Measurements from ENCODE around the gene SULT1E1.
A peak's percentile ranks its signal among the peaks of the same experiment; 100 is the strongest.

The SULT1E1 gene

DNA sequence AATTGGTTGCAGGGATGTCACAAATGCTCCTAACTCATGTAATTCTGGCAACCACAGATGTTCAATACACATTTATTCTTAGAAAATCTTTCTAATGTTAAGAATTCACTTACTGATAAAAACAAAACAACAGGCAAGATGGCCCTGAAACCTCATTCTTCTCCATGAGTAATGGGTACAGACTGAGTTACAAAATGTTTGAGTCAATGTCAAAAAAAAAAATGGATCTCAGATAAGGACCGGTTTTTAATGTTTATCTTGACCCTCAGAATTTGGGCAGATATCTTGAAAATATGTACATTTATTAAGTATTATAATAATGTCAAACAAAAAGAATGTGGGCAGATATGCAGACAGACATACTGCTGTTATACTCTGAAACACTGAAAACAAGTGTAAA is 1.8 kb upstream of the SULT1E1 start:
- Histone ChIP-seq H3K36me3 (ENCODE audit: control insufficient read depth in 4 of 4, insufficient read depth in 4 of 4, low read length in 3 of 4) (no peaks in the 10 kb centered on the region), H3K4me3 (ENCODE audit: control insufficient read depth in 1 of 7, extremely low read depth in 1 of 7, insufficient read depth in 4 of 7, low read depth in 2 of 7, low read length in 6 of 7) (no peak overlapping the region), H3K9me3 (ENCODE audit: control extremely low read depth in 1 of 5, control insufficient read depth in 4 of 5, insufficient read depth in 2 of 5, low read depth in 1 of 5, low read length in 4 of 5) (no peaks in the 10 kb centered on the region), H3K27me3 (replicated peaks in 2 of 5; ENCODE audit: control insufficient read depth in 4 of 5, insufficient read depth in 5 of 5, low read length in 4 of 5) (no peaks in the 10 kb centered on the region), H3K27ac (ENCODE audit: insufficient read depth in 1 of 2, low read depth in 1 of 2, low read length in 2 of 2, poor library complexity in 1 of 2, severe bottlenecking in 2 of 2) (no peak overlapping the region), H3K4me1 (ENCODE audit: control extremely low read depth in 1 of 4, control insufficient read depth in 4 of 4, insufficient read depth in 4 of 4, low read length in 3 of 4) (no peaks in the 10 kb centered on the region)
- CTCF ChIA-PET = no interaction called here
- WGBS (ENCODE audit: insufficient coverage) = no CpG with 5 or more reads among the region's 1 CpG
- no peak for DNase-seq
- POLR2A ChIA-PET = no interaction called here

DNA sequence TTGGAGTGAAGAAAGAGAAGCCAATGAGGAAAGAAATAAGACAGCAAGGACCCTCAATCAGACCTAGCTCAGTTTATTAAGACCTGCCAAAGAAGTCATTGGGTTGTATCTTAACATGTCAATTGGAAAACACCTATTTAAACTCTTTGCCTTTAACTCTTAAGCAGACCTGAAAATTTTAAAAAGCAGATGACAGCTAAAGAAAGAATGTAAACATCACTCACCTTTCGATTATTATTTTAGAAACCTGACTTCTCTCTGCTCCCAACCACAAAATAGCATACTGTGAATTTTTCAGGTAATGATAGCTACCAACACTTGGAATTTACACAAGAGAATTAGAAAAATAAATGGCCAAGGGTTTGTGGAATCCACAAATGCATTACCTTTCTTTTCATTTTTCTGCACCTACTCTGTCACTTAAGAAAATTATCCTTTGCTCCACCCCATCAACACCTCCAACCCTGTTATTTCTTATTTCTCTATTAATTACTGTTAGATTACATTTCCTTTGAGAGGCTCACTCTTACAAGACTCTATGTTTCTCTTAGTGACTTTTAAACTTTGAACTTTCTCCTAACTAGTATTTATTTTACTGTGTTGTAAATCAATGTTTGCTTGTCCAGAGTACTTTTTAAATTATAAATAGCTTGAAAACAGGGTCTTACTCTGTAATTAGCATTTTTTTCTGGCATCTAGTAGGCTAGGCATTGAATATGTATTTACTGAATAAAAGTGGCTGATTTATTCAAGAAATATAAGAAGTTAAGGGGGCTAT is 765 bp upstream of the SULT1E1 start:
- ChIA-PET POLR2A (no interaction called here), CTCF (interaction anchor here (1.1 to 1.3 kb wide), 2 partner anchors 20 to 38 kb away, joined by 3 read pairs; no protein-coding TSS in a partner anchor)
- WGBS (ENCODE audit: insufficient coverage) = 100% methylated on average over 1 of the region's 1 CpG
- Histone ChIP-seq H3K9me3 (ENCODE audit: control extremely low read depth in 1 of 5, control insufficient read depth in 4 of 5, insufficient read depth in 2 of 5, low read depth in 1 of 5, low read length in 4 of 5) (no peaks in the 10 kb centered on the region), H3K4me1 (ENCODE audit: control extremely low read depth in 1 of 4, control insufficient read depth in 4 of 4, insufficient read depth in 4 of 4, low read length in 3 of 4) (no peaks in the 10 kb centered on the region), H3K4me3 (ENCODE audit: control insufficient read depth in 1 of 7, extremely low read depth in 1 of 7, insufficient read depth in 4 of 7, low read depth in 2 of 7, low read length in 6 of 7) (no peak overlapping the region), H3K27ac (ENCODE audit: insufficient read depth in 1 of 2, low read depth in 1 of 2, low read length in 2 of 2, poor library complexity in 1 of 2, severe bottlenecking in 2 of 2) (no peak overlapping the region), H3K27me3 (replicated peaks in 2 of 5; ENCODE audit: control insufficient read depth in 4 of 5, insufficient read depth in 5 of 5, low read length in 4 of 5) (no peaks in the 10 kb centered on the region), H3K36me3 (ENCODE audit: control insufficient read depth in 4 of 4, insufficient read depth in 4 of 4, low read length in 3 of 4) (no peaks in the 10 kb centered on the region)
- DNase-seq = no peak

GRCh38 chr4:69859140-69859685 is 732 bp downstream of the SULT1E1 start:
- H3K36me3 ChIP-seq (ENCODE audit: control insufficient read depth in 4 of 4, insufficient read depth in 4 of 4, low read length in 3 of 4) = no peaks in the 10 kb centered on the region
- H3K27ac ChIP-seq (ENCODE audit: insufficient read depth in 1 of 2, low read depth in 1 of 2, low read length in 2 of 2, poor library complexity in 1 of 2, severe bottlenecking in 2 of 2) = no peak overlapping the region
- no peaks in the 10 kb centered on the region for H3K4me1 ChIP-seq (ENCODE audit: control extremely low read depth in 1 of 4, control insufficient read depth in 4 of 4, insufficient read depth in 4 of 4, low read length in 3 of 4)
- H3K4me3 ChIP-seq (ENCODE audit: control insufficient read depth in 1 of 7, extremely low read depth in 1 of 7, insufficient read depth in 4 of 7, low read depth in 2 of 7, low read length in 6 of 7) = no peak overlapping the region
- no peak for DNase-seq
- no CpG with 5 or more reads among the region's 1 CpG for WGBS (ENCODE audit: insufficient coverage)
- ChIA-PET CTCF (interaction anchor here (1.1 kb wide), 1 partner anchor 36 kb away, joined by 3 read pairs; no protein-coding TSS in a partner anchor), POLR2A (no interaction called here)
- no peaks in the 10 kb centered on the region for H3K27me3 ChIP-seq (replicated peaks in 2 of 5; ENCODE audit: control insufficient read depth in 4 of 5, insufficient read depth in 5 of 5, low read length in 4 of 5)
- H3K9me3 ChIP-seq (ENCODE audit: control extremely low read depth in 1 of 5, control insufficient read depth in 4 of 5, insufficient read depth in 2 of 5, low read depth in 1 of 5, low read length in 4 of 5) = no peaks in the 10 kb centered on the region

GRCh38 chr4:69858690-69859089 is 1.3 kb downstream of the SULT1E1 start:
- DNase-seq = peak; percentile 8 to 54 (median 40)
- H3K27me3 ChIP-seq (replicated peaks in 2 of 5; ENCODE audit: control insufficient read depth in 4 of 5, insufficient read depth in 5 of 5, low read length in 4 of 5) = no peaks in the 10 kb centered on the region
- CTCF ChIA-PET = no interaction called here
- H3K27ac ChIP-seq (ENCODE audit: insufficient read depth in 1 of 2, low read depth in 1 of 2, low read length in 2 of 2, poor library complexity in 1 of 2, severe bottlenecking in 2 of 2) = no peak overlapping the region
- H3K36me3 ChIP-seq (ENCODE audit: control insufficient read depth in 4 of 4, insufficient read depth in 4 of 4, low read length in 3 of 4) = no peaks in the 10 kb centered on the region
- POLR2A ChIA-PET = no interaction called here
- WGBS (ENCODE audit: insufficient coverage) = 0% methylated on average over 1 of the region's 1 CpG
- no peaks in the 10 kb centered on the region for H3K4me1 ChIP-seq (ENCODE audit: control extremely low read depth in 1 of 4, control insufficient read depth in 4 of 4, insufficient read depth in 4 of 4, low read length in 3 of 4)
- H3K4me3 ChIP-seq (ENCODE audit: control insufficient read depth in 1 of 7, extremely low read depth in 1 of 7, insufficient read depth in 4 of 7, low read depth in 2 of 7, low read length in 6 of 7) = no peak overlapping the region
- H3K9me3 ChIP-seq (ENCODE audit: control extremely low read depth in 1 of 5, control insufficient read depth in 4 of 5, insufficient read depth in 2 of 5, low read depth in 1 of 5, low read length in 4 of 5) = no peaks in the 10 kb centered on the region

GRCh38 chr4:69855822-69856221 is 4.1 kb downstream of the SULT1E1 start:
- WGBS (ENCODE audit: insufficient coverage) = no CpG with 5 or more reads among the region's 2 CpGs

DNA sequence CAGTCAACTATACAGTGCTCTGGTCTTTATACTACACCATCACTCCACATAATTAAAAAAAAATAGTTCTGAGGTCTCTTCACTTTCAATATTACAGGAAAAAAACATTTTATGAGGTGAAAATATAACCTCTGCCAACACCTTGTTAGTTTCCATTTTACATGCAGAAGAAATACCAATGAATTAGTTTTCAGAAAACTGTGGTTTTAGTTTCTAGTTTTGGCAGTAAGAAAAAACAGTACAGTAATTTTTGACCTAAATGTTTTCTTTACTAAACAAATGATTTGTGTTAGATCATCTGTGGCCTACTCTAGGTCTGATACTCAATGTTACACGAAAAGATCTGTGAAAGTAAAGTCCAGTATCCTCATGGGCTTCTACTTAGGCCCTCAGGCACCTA is 10.0 kb downstream of the SULT1E1 start:
- no CpG with 5 or more reads among the region's 1 CpG for WGBS (ENCODE audit: insufficient coverage)

More at GRCh38 chr4:69855822-69856221, 4.1 kb downstream of the SULT1E1 start:
- ChIA-PET POLR2A (no interaction called here), CTCF (no interaction called here)
- H3K4me3 ChIP-seq (ENCODE audit: control insufficient read depth in 1 of 7, extremely low read depth in 1 of 7, insufficient read depth in 4 of 7, low read depth in 2 of 7, low read length in 6 of 7) = no peak overlapping the region
- H3K9me3 ChIP-seq (ENCODE audit: control extremely low read depth in 1 of 5, control insufficient read depth in 4 of 5, insufficient read depth in 2 of 5, low read depth in 1 of 5, low read length in 4 of 5) = no peaks in the 10 kb centered on the region
- DNase-seq = no peak
- H3K27me3 ChIP-seq (replicated peaks in 2 of 5; ENCODE audit: control insufficient read depth in 4 of 5, insufficient read depth in 5 of 5, low read length in 4 of 5) = no peaks in the 10 kb centered on the region
- no peak overlapping the region for H3K27ac ChIP-seq (ENCODE audit: insufficient read depth in 1 of 2, low read depth in 1 of 2, low read length in 2 of 2, poor library complexity in 1 of 2, severe bottlenecking in 2 of 2)
- H3K36me3 ChIP-seq (ENCODE audit: control insufficient read depth in 4 of 4, insufficient read depth in 4 of 4, low read length in 3 of 4) = no peaks in the 10 kb centered on the region
- no peaks in the 10 kb centered on the region for H3K4me1 ChIP-seq (ENCODE audit: control extremely low read depth in 1 of 4, control insufficient read depth in 4 of 4, insufficient read depth in 4 of 4, low read length in 3 of 4)

GRCh38 chr4:69849297-69849696 is 10.6 kb downstream of the SULT1E1 start:
- Histone ChIP-seq H3K9me3 (ENCODE audit: control extremely low read depth in 1 of 5, control insufficient read depth in 4 of 5, insufficient read depth in 2 of 5, low read depth in 1 of 5, low read length in 4 of 5) (no peaks in the 10 kb centered on the region), H3K4me3 (ENCODE audit: control insufficient read depth in 1 of 7, extremely low read depth in 1 of 7, insufficient read depth in 4 of 7, low read depth in 2 of 7, low read length in 6 of 7) (no peak overlapping the region), H3K36me3 (ENCODE audit: control insufficient read depth in 4 of 4, insufficient read depth in 4 of 4, low read length in 3 of 4) (no peaks in the 10 kb centered on the region), H3K27me3 (replicated peaks in 2 of 5; ENCODE audit: control insufficient read depth in 4 of 5, insufficient read depth in 5 of 5, low read length in 4 of 5) (no peaks in the 10 kb centered on the region), H3K27ac (ENCODE audit: insufficient read depth in 1 of 2, low read depth in 1 of 2, low read length in 2 of 2, poor library complexity in 1 of 2, severe bottlenecking in 2 of 2) (no peak overlapping the region), H3K4me1 (ENCODE audit: control extremely low read depth in 1 of 4, control insufficient read depth in 4 of 4, insufficient read depth in 4 of 4, low read length in 3 of 4) (no peaks in the 10 kb centered on the region)
- POLR2A ChIA-PET = no interaction called here
- peak in 2 of 3 donors; percentile 7 to 8 for DNase-seq
- CTCF ChIA-PET = no interaction called here
- no CpG with 5 or more reads among the region's 3 CpGs for WGBS (ENCODE audit: insufficient coverage)

More for the DNA sequence above, 10.0 kb downstream of the SULT1E1 start:
- ChIA-PET POLR2A (no interaction called here), CTCF (interaction anchor here (0.6 kb wide), 1 partner anchor 58 kb away, joined by 3 read pairs; no protein-coding TSS in a partner anchor)
- H3K4me1 ChIP-seq (ENCODE audit: control extremely low read depth in 1 of 4, control insufficient read depth in 4 of 4, insufficient read depth in 4 of 4, low read length in 3 of 4) = no peaks in the 10 kb centered on the region
- H3K4me3 ChIP-seq (ENCODE audit: control insufficient read depth in 1 of 7, extremely low read depth in 1 of 7, insufficient read depth in 4 of 7, low read depth in 2 of 7, low read length in 6 of 7) = no peak overlapping the region
- H3K27me3 ChIP-seq (replicated peaks in 2 of 5; ENCODE audit: control insufficient read depth in 4 of 5, insufficient read depth in 5 of 5, low read length in 4 of 5) = no peaks in the 10 kb centered on the region
- H3K36me3 ChIP-seq (ENCODE audit: control insufficient read depth in 4 of 4, insufficient read depth in 4 of 4, low read length in 3 of 4) = no peaks in the 10 kb centered on the region
- H3K9me3 ChIP-seq (ENCODE audit: control extremely low read depth in 1 of 5, control insufficient read depth in 4 of 5, insufficient read depth in 2 of 5, low read depth in 1 of 5, low read length in 4 of 5) = no peaks in the 10 kb centered on the region
- H3K27ac ChIP-seq (ENCODE audit: insufficient read depth in 1 of 2, low read depth in 1 of 2, low read length in 2 of 2, poor library complexity in 1 of 2, severe bottlenecking in 2 of 2) = no peak overlapping the region
- DNase-seq = no peak
